Adrenal gland (tissue), 5 donors: Measurements from ENCODE around the gene ARID5B.

Experiments used
- CTCF ChIP-seq, 6 experiments: fragments of 450-650 bp in 4 of 6; fragments of 200-600 bp in 2 of 6; sonication (generic) in 1 of 6; IDR thresholded peaks; 1 replicate in 5 of 6; 2 replicates in 1 of 6; pipeline versions ENCODE4 v1.5.1 to v1.8.0; 2016 to 2021; ENCODE audit warnings: antibody characterized with exemption in 6 of 6, mild to moderate bottlenecking in 2 of 6, moderate library complexity in 1 of 6
- POLR2A ChIP-seq, 2 donors: fragments of 450-650 bp; IDR thresholded peaks; one replicate each; pipeline ENCODE4 v1.6.1; 2017; ENCODE audit warnings: antibody characterized with exemption in 2 of 2, mild to moderate bottlenecking in 2 of 2, moderate library complexity in 1 of 2
- donor health status: DM: no; HTN: no; CAD: no.

- TF ChIP-seq CTCF (IDR thresholded peaks at IDR 0.05) (no peak), POLR2A (IDR thresholded peaks at IDR 0.05) (no peak)
Measured at GRCh38 chr10:61895898-61896600, 5.5 kb upstream of the ARID5B start.
